HPDE6-E6E7 (cell line): ENCODE data around the gene SFSWAP.
"Not testable (repeated sequence)": the region's sequence is repeated elsewhere in the genome, so short reads cannot be mapped to it uniquely, and the experiment has no call there.

Source experiments
- DNase-seq: peaks from one replicate; pipeline ENCODE4 v3.0.0; 2011; ENCODE audit warnings: missing footprints; ENCODE audit errors: extremely low spot score

Gene SFSWAP

GRCh38 chr12:131735476-131736445 lies 24.9 kb downstream of the SFSWAP start:
- no peak for DNase-seq

GRCh38 chr12:131736446-131737149 lies 25.7 kb downstream of the SFSWAP start:
- no peak for DNase-seq

GRCh38 chr12:131737150-131737827 lies 26.4 kb downstream of the SFSWAP start:
- DNase-seq: peak; percentile 97

- no peak for DNase-seq
Measured at GRCh38 chr12:131738196-131738595, 27.3 kb downstream of the SFSWAP start.

GRCh38 chr12:131740626-131741025 lies 29.7 kb downstream of the SFSWAP start:
- no peak for DNase-seq

- DNase-seq: not testable (repeated sequence)
Measured at GRCh38 chr12:131742761-131743160, 31.9 kb downstream of the SFSWAP start.

- DNase-seq: not testable (repeated sequence)
Measured at GRCh38 chr12:131743410-131743809, 32.5 kb downstream of the SFSWAP start.

GRCh38 chr12:131743880-131744279 lies 33.0 kb downstream of the SFSWAP start:
- DNase-seq: not testable (repeated sequence)

GRCh38 chr12:131744675-131745074 lies 33.8 kb downstream of the SFSWAP start:
- DNase-seq: not testable (repeated sequence)

GRCh38 chr12:131745706-131746105 lies 34.8 kb downstream of the SFSWAP start:
- DNase-seq: no peak

GRCh38 chr12:131747276-131748177 lies 36.6 kb downstream of the SFSWAP start:
- no peak for DNase-seq

GRCh38 chr12:131749618-131750315 lies 38.9 kb downstream of the SFSWAP start:
- DNase-seq: no peak

GRCh38 chr12:131751335-131751734 lies 40.4 kb downstream of the SFSWAP start:
- no peak for DNase-seq

- DNase-seq: no peak
Measured at GRCh38 chr12:131752451-131752850, 41.6 kb downstream of the SFSWAP start.

GRCh38 chr12:131753005-131753404 lies 42.1 kb downstream of the SFSWAP start:
- no peak for DNase-seq

- no peak for DNase-seq
Measured at GRCh38 chr12:131753757-131754156, 42.9 kb downstream of the SFSWAP start.

- no peak for DNase-seq
Measured at GRCh38 chr12:131754184-131754583, 43.3 kb downstream of the SFSWAP start.

GRCh38 chr12:131755305-131756113 lies 44.6 kb downstream of the SFSWAP start:
- no peak for DNase-seq

GRCh38 chr12:131756441-131756840 lies 45.6 kb downstream of the SFSWAP start:
- no peak for DNase-seq

- DNase-seq: no peak
Measured at GRCh38 chr12:131757111-131757510, 46.2 kb downstream of the SFSWAP start.
